Measurements from ENCODE around the gene BIN2.

The BIN2 gene

GRCh38 chr12:51342416-51342815 lies 18.4 kb upstream of the BIN2 start:
- TF ChIP-seq FOXP2 (optimal IDR thresholded peaks at IDR 0.05; ENCODE audit: borderline replicate concordance, extremely low read depth, extremely low read length, insufficient read depth) (no peak), POLR2AphosphoS5 (IDR thresholded peaks at IDR 0.05; ENCODE audit: low read depth, low read length) (no peak), TAF1 (IDR thresholded peaks at IDR 0.05; ENCODE audit: borderline replicate concordance, insufficient read depth, low read length) (no peak), SIN3A (IDR thresholded peaks at IDR 0.05; ENCODE audit: borderline replicate concordance, insufficient read depth, low read length) (no peak)
- TF ChIP-seq, protein P1, sequence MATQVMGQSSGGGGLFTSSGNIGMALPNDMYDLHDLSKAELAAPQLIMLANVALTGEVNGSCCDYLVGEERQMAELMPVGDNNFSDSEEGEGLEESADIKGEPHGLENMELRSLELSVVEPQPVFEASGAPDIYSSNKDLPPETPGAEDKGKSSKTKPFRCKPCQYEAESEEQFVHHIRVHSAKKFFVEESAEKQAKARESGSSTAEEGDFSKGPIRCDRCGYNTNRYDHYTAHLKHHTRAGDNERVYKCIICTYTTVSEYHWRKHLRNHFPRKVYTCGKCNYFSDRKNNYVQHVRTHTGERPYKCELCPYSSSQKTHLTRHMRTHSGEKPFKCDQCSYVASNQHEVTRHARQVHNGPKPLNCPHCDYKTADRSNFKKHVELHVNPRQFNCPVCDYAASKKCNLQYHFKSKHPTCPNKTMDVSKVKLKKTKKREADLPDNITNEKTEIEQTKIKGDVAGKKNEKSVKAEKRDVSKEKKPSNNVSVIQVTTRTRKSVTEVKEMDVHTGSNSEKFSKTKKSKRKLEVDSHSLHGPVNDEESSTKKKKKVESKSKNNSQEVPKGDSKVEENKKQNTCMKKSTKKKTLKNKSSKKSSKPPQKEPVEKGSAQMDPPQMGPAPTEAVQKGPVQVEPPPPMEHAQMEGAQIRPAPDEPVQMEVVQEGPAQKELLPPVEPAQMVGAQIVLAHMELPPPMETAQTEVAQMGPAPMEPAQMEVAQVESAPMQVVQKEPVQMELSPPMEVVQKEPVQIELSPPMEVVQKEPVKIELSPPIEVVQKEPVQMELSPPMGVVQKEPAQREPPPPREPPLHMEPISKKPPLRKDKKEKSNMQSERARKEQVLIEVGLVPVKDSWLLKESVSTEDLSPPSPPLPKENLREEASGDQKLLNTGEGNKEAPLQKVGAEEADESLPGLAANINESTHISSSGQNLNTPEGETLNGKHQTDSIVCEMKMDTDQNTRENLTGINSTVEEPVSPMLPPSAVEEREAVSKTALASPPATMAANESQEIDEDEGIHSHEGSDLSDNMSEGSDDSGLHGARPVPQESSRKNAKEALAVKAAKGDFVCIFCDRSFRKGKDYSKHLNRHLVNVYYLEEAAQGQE (IDR thresholded peaks at IDR 0.05; ENCODE audit: insufficient read depth in 1 of 2, low read depth in 2 of 2, low read length in 2 of 2) = no peak

GRCh38 chr12:51341251-51342007 lies 17.5 kb upstream of the BIN2 start:
- TF ChIP-seq SIN3A (IDR thresholded peaks at IDR 0.05; ENCODE audit: borderline replicate concordance, insufficient read depth, low read length) (no peak), POLR2AphosphoS5 (IDR thresholded peaks at IDR 0.05; ENCODE audit: low read depth, low read length) (no peak), TAF1 (IDR thresholded peaks at IDR 0.05; ENCODE audit: borderline replicate concordance, insufficient read depth, low read length) (no peak), FOXP2 (optimal IDR thresholded peaks at IDR 0.05; ENCODE audit: borderline replicate concordance, extremely low read depth, extremely low read length, insufficient read depth) (no peak)
- TF ChIP-seq, protein P1 (IDR thresholded peaks at IDR 0.05; ENCODE audit: insufficient read depth in 1 of 2, low read depth in 2 of 2, low read length in 2 of 2) = no peak

- no peak for TF ChIP-seq POLR2AphosphoS5 (IDR thresholded peaks at IDR 0.05; ENCODE audit: low read depth, low read length)
- TF ChIP-seq, protein P1 (IDR thresholded peaks at IDR 0.05; ENCODE audit: insufficient read depth in 1 of 2, low read depth in 2 of 2, low read length in 2 of 2) = no peak
- TF ChIP-seq TAF1 (IDR thresholded peaks at IDR 0.05; ENCODE audit: borderline replicate concordance, insufficient read depth, low read length) = no peak
- no peak for TF ChIP-seq FOXP2 (optimal IDR thresholded peaks at IDR 0.05; ENCODE audit: borderline replicate concordance, extremely low read depth, extremely low read length, insufficient read depth)
- no peak for TF ChIP-seq SIN3A (IDR thresholded peaks at IDR 0.05; ENCODE audit: borderline replicate concordance, insufficient read depth, low read length)
Observed at GRCh38 chr12:51339750-51340149, 15.8 kb upstream of the BIN2 start.

GRCh38 chr12:51335931-51336330 lies 12.0 kb upstream of the BIN2 start:
- TF ChIP-seq TAF1 (IDR thresholded peaks at IDR 0.05; ENCODE audit: borderline replicate concordance, insufficient read depth, low read length) (no peak), POLR2AphosphoS5 (IDR thresholded peaks at IDR 0.05; ENCODE audit: low read depth, low read length) (no peak), FOXP2 (optimal IDR thresholded peaks at IDR 0.05; ENCODE audit: borderline replicate concordance, extremely low read depth, extremely low read length, insufficient read depth) (no peak), SIN3A (IDR thresholded peaks at IDR 0.05; ENCODE audit: borderline replicate concordance, insufficient read depth, low read length) (no peak)
- TF ChIP-seq, protein P1 (IDR thresholded peaks at IDR 0.05; ENCODE audit: insufficient read depth in 1 of 2, low read depth in 2 of 2, low read length in 2 of 2) = no peak

Data from PFSK-1 (cell line).